Mucosa of descending colon (tissue), 3 donors: ENCODE data around the gene RSPH1. TPM values are rescaled to one million over a fixed set of nuclear protein-coding genes. Genes with fewer than 3 reads are reported as not detected.

ENCODE experiments used
- ATAC-seq: fragments of 200-7000 bp; cut with Tn5 transposase; one replicate; pipeline ENCODE4 v1.9.1; 2020; ENCODE audit warnings: mild to moderate bottlenecking, moderate library complexity
- DNase-seq, 3 donors: peaks; one replicate each; pipeline ENCODE4 v3.0.0-alpha.2; 2020
- H3K36me3 ChIP-seq: fragments of 200-600 bp; one replicate; pipeline ENCODE4 v1.8.0; 2021; ENCODE audit warnings: low read depth, mild to moderate bottlenecking
- H3K4me1 ChIP-seq: fragments of 200-600 bp; one replicate; pipeline ENCODE4 v1.8.0; 2021; ENCODE audit warnings: low read depth, mild to moderate bottlenecking
- H3K4me3 ChIP-seq: fragments of 200-600 bp; one replicate; pipeline ENCODE4 v1.8.0; 2021; ENCODE audit warnings: mild to moderate bottlenecking
- H3K9me3 ChIP-seq: fragments of 200-600 bp; one replicate; pipeline ENCODE4 v1.8.0; 2021; ENCODE audit warnings: mild to moderate bottlenecking
- CTCF ChIP-seq: fragments of 200-600 bp; IDR thresholded peaks from one replicate; pipeline ENCODE4 v1.8.0; 2022; ENCODE audit warnings: antibody characterized with exemption, mild to moderate bottlenecking
- intact Hi-C, 2 donors: fragments of 100-400 bp; cut with DNase I in 1 of 2; cut with micrococcal nuclease in 1 of 2; formaldehyde crosslinking; loops; one replicate each; pipeline versions ENCODE4 v1.11.0 to v1.11.1; 2022; cut with DNase I, micrococcal nuclease
- total RNA-seq, 3 donors: library from RNA; stranded (reverse); fragmentation: NEBNext Ultra II Directional in 2 of 3; extraction: Animal tissue kit (Norgen Biotek cat#: 25700) in 2 of 3; gene quantifications; one replicate each; pipeline versions ENCODE4 v1.2.1 to v1.2.4, GENCODE V29; 2021 to 2023
- donor health status: DM: no; HTN: no; CAD: no; lungs with moderate emphysema.
- donor health status: DM: no; HTN: no; CAD: no.
- donor health status: DM: no; HTN: yes; CAD: no.

Gene RSPH1
- total RNA-seq, 3 donors from 2014 or later = 4.0 to 7.6 (median 4.5) TPM

- no peak for TF ChIP-seq CTCF
- no peak for ATAC-seq
- no peak overlapping the region for H3K4me3 ChIP-seq
- DNase-seq = no peak
- peaks cover 4% of the 10 kb centered on the region for H3K4me1 ChIP-seq
- intact Hi-C loops = no loop called here
- no peaks in the 10 kb centered on the region for H3K36me3 ChIP-seq
- H3K9me3 ChIP-seq = no peaks in the 10 kb centered on the region
Measured at GRCh38 chr21:42481169-42481568, 14.9 kb downstream of the RSPH1 start.

GRCh38 chr21:42480736-42481135 is 15.3 kb downstream of the RSPH1 start:
- intact Hi-C loops = no loop called here
- Histone ChIP-seq H3K36me3 (no peaks in the 10 kb centered on the region), H3K4me1 (peaks cover 4% of the 10 kb centered on the region), H3K9me3 (no peaks in the 10 kb centered on the region), H3K4me3 (no peak overlapping the region)
- TF ChIP-seq CTCF = no peak
- ATAC-seq (no peak), DNase-seq (no peak)

- H3K4me3 ChIP-seq = no peak overlapping the region
- no peaks in the 10 kb centered on the region for H3K9me3 ChIP-seq
- H3K36me3 ChIP-seq = no peaks in the 10 kb centered on the region
- TF ChIP-seq CTCF = no peak
- DNase-seq (no peak), ATAC-seq (no peak)
- intact Hi-C loops = no loop called here
- peaks cover 8% of the 10 kb centered on the region for H3K4me1 ChIP-seq
Measured at GRCh38 chr21:42479582-42479981, 16.4 kb downstream of the RSPH1 start.

GRCh38 chr21:42478504-42478903 is 17.5 kb downstream of the RSPH1 start:
- no peaks in the 10 kb centered on the region for H3K36me3 ChIP-seq
- H3K4me3 ChIP-seq = no peak overlapping the region
- no peak for DNase-seq
- TF ChIP-seq CTCF = no peak
- H3K4me1 ChIP-seq = peaks cover 16% of the 10 kb centered on the region
- no peaks in the 10 kb centered on the region for H3K9me3 ChIP-seq
- intact Hi-C loops = no loop called here
- no peak for ATAC-seq

GRCh38 chr21:42476388-42477331 is 19.4 kb downstream of the RSPH1 start:
- no peak for TF ChIP-seq CTCF
- H3K4me1 ChIP-seq = peaks cover 18% of the 10 kb centered on the region
- H3K4me3 ChIP-seq = no peak overlapping the region
- no peaks in the 10 kb centered on the region for H3K9me3 ChIP-seq
- intact Hi-C loops = no loop called here
- H3K36me3 ChIP-seq = no peaks in the 10 kb centered on the region
- peak in 1 of 3 donors; percentile 2 for DNase-seq
- no peak for ATAC-seq
